Activated CD4-positive, alpha-beta T cell treated with anti-CD3 and anti-CD28 coated beads, Interleukin-2, amount 50 U/mL, for 1 hour (primary cell): Measurements from ENCODE around the gene PDRG1.

Experiments
- DNase-seq: peaks from one replicate; pipeline ENCODE4 v3.0.0-alpha.2; 2020

Gene PDRG1

DNA sequence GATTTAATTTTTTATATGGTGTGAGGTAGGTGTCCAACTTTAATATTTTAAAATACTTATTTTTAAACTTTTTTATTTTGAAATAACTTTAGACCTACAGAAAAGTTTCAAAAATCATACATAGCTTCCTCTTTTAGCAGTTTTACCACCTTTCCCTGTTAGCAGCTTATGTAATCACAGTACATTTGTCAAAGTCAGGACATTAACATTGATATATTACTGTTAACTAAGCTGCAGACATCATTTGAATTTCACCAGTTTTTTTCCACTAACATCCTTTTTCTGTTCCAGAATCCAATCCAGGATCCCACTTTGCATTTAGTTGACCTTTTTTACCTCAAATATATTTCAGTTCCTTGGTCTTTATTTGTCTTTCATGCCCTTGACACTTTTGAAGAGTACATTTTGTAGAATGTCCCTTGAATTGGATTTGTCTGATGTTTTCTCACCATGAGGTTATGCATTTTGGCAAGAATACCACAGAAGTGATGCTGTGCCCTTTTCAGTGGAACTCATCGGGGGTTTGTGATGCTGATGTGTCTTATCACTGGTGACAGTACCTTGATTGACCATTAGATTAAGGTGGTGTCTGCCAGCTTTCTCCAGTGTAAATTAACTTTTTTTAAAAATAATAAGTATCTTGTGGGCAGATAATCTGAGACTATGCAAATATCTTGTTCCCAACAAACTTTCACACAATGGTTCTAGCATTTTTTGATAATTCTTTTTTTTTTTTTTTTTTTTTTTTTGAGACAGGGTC, 48.0 kb downstream of the PDRG1 start:
- no peak for DNase-seq

- no peak for DNase-seq
These were observed 50.2 kb downstream of the PDRG1 start for GRCh38 chr20:31901615-31902014.

- no peak for DNase-seq
These were observed 54.3 kb downstream of the PDRG1 start for GRCh38 chr20:31897541-31897940.

DNA sequence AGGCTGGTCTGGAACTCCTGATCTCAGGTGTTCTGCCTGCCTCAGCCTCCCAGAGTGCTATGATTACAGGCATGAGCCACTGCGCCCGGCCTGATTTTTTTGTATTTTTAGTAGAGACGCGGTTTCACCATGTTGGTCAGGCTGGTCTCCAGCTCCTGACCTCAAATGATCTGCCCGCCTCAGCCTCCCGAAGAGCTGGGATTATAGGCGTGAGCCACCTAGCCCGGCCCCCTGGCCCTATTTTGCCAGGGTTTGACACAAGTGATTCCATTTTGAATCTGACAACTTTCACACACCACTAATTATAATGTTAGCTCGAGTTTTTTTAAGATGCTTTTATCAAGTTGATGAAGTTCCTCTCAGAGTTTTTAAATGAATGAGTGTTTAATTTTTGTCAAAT, 55.8 kb downstream of the PDRG1 start:
- DNase-seq = no peak

- no peak for DNase-seq
These were observed 56.7 kb downstream of the PDRG1 start for GRCh38 chr20:31894980-31895675.
